IMR-90 (cell line): ENCODE measurements around the gene FCHSD2. TPM values are rescaled to one million over a fixed set of nuclear protein-coding genes. Genes with fewer than 3 reads are reported as not detected.

Experiments
- ATAC-seq: fragments of 200-7000 bp; cut with Tn5 transposase; 2 replicates; pipeline ENCODE4 v1.9.1; 2020; ENCODE audit warnings: low read depth, mild to moderate bottlenecking, moderate library complexity
- BruUV-seq: library from RNA; stranded (reverse); fragments of 400-500 nt; replicated peaks from 2 replicates; lab custom pipeline; 2021; lab: Mats Ljungman, UMichigan
- CTCF ChIA-PET: fragments of 300-600 bp; formaldehyde crosslinking; extraction: SDS; loops from one replicate; lab custom pipeline; 2021; ENCODE audit warnings: antibody characterized with exemption; lab: Yijun Ruan, JAX
- POLR2A ChIA-PET: fragments of 300-600 bp; sonication (Branson Sonifier 250); formaldehyde crosslinking; loops from one replicate; lab custom pipeline; 2022; ENCODE audit warnings: antibody characterized with exemption; ENCODE audit not compliant: unreplicated experiment; lab: Charles Lee
- DNase-seq: peaks from one replicate; pipeline ENCODE4 v3.0.0; 2013
- H2AFZ ChIP-seq: replicated peaks from 2 replicates; pipeline ENCODE3; 2013; ENCODE audit warnings: low read length, mild to moderate bottlenecking; ENCODE audit not compliant: poor library complexity
- H2AK5ac ChIP-seq: 2 replicates; pipeline ENCODE4 v1.6.1; 2013; ENCODE audit warnings: low read depth, low read length, inconsistent platforms
- H2AK9ac ChIP-seq: replicated peaks from 2 replicates; pipeline ENCODE3; 2013; ENCODE audit warnings: mild to moderate bottlenecking, low read depth, low read length, moderate library complexity; ENCODE audit not compliant: poor library complexity
- H2BK120ac ChIP-seq: 2 replicates; pipeline ENCODE4 v1.6.1; 2013; ENCODE audit warnings: low read depth, low read length, inconsistent platforms
- H2BK15ac ChIP-seq: 3 replicates; pipeline ENCODE4 v1.6.1; 2013; ENCODE audit warnings: low read depth, low read length, inconsistent platforms
- H2BK20ac ChIP-seq: 2 replicates; pipeline ENCODE4 v1.6.1; 2013; ENCODE audit warnings: low read depth, mild to moderate bottlenecking, inconsistent platforms, low read length, moderate library complexity
- H2BK5ac ChIP-seq: 2 replicates; pipeline ENCODE4 v1.6.1; 2013; ENCODE audit warnings: mild to moderate bottlenecking, low read depth, low read length, inconsistent platforms; ENCODE audit not compliant: poor library complexity, severe bottlenecking
- H3K14ac ChIP-seq: replicated peaks from 2 replicates; pipeline ENCODE4 v1.6.1; 2013; ENCODE audit warnings: low read depth, low read length, inconsistent platforms
- H3K18ac ChIP-seq: 2 replicates; pipeline ENCODE4 v1.6.1; 2013; ENCODE audit warnings: low read depth, low read length, control low read depth
- H3K23ac ChIP-seq: 2 replicates; pipeline ENCODE4 v1.6.1; 2013; ENCODE audit warnings: low read depth, low read length, inconsistent platforms
- H3K27ac ChIP-seq: 2 replicates; pipeline ENCODE4 v1.5.1; 2013; ENCODE audit warnings: mild to moderate bottlenecking, control low read depth, low read length; ENCODE audit not compliant: insufficient read depth
- H3K27me3 ChIP-seq: 2 replicates; pipeline ENCODE4 v1.6.1; 2013; ENCODE audit warnings: low read length; ENCODE audit not compliant: control insufficient read depth, insufficient read depth
- H3K36me3 ChIP-seq: 2 replicates; pipeline ENCODE4 v1.6.1; 2013; ENCODE audit warnings: low read length, mixed read lengths; ENCODE audit not compliant: control insufficient read depth, insufficient read depth
- H3K4ac ChIP-seq: 2 replicates; pipeline ENCODE4 v1.6.1; 2013; ENCODE audit warnings: low read depth, low read length, inconsistent platforms
- H3K4me1 ChIP-seq: 2 replicates; pipeline ENCODE4 v1.6.1; 2013; ENCODE audit warnings: low read length, mixed read lengths; ENCODE audit not compliant: control insufficient read depth, insufficient read depth
- H3K4me2 ChIP-seq: 2 replicates; pipeline ENCODE4 v1.6.1; 2013; ENCODE audit warnings: low read depth, mild to moderate bottlenecking, control low read depth, low read length, moderate library complexity
- H3K4me3 ChIP-seq: 2 replicates; pipeline ENCODE4 v1.5.1; 2013; ENCODE audit warnings: low read depth, mild to moderate bottlenecking, control low read depth, low read length, moderate library complexity; ENCODE audit not compliant: insufficient read depth
- H3K56ac ChIP-seq: 2 replicates; pipeline ENCODE4 v1.6.1; 2013; ENCODE audit warnings: low read length, inconsistent platforms; ENCODE audit not compliant: insufficient read depth; ENCODE audit errors: extremely low read depth
- H3K79me1 ChIP-seq, 2 experiments: 2 replicates each; pipeline ENCODE4 v1.6.1; 2013; ENCODE audit warnings: low read length in 2 of 2, inconsistent platforms in 1 of 2, low read depth in 1 of 2
- H3K9ac ChIP-seq: 2 replicates; pipeline ENCODE4 v1.6.1; 2013; ENCODE audit warnings: low read depth, low read length, control low read depth
- H3K9me1 ChIP-seq: 2 replicates; pipeline ENCODE4 v1.6.1; 2013; ENCODE audit warnings: low read length, inconsistent platforms; ENCODE audit not compliant: insufficient read depth
- H3K9me3 ChIP-seq: 2 replicates; pipeline ENCODE4 v1.6.1; 2013; ENCODE audit warnings: low read length; ENCODE audit not compliant: control insufficient read depth, insufficient read depth
- H4K20me1 ChIP-seq: 2 replicates; pipeline ENCODE4 v1.6.1; 2013; ENCODE audit warnings: low read length, inconsistent platforms; ENCODE audit not compliant: insufficient read depth
- H4K5ac ChIP-seq: 2 replicates; pipeline ENCODE4 v1.6.1; 2013; ENCODE audit warnings: mild to moderate bottlenecking, low read depth, low read length, control low read depth
- H4K8ac ChIP-seq, 2 experiments: 2 replicates each; pipeline ENCODE4 v1.6.1; 2013; ENCODE audit warnings: low read depth in 2 of 2, low read length in 2 of 2, control low read depth in 1 of 2, inconsistent platforms in 1 of 2
- H4K91ac ChIP-seq: 2 replicates; pipeline ENCODE4 v1.6.1; 2013; ENCODE audit warnings: low read depth, low read length, inconsistent platforms; ENCODE audit not compliant: insufficient read depth
- CHD1 ChIP-seq: IDR thresholded peaks from 2 replicates; pipeline ENCODE4 v1.6.1; 2012; ENCODE audit warnings: low read depth, low read length, improper control_type of control experiment
- MAFK ChIP-seq: IDR thresholded peaks from 2 replicates; pipeline ENCODE4 v1.6.1; 2012; ENCODE audit warnings: low read depth, low read length, improper control_type of control experiment
- SMC3 ChIP-seq: fragments of 150-350 bp; IDR thresholded peaks from 2 replicates; pipeline ENCODE4 v1.6.1; 2016; ENCODE audit warnings: low read depth, mild to moderate bottlenecking, antibody characterized with exemption, low read length, moderate library complexity
- WGBS, 2 experiments: methylation state at CpG; one replicate each; pipeline versions ENCODE4 v1.1.5 to v1.1.7; 2013; ENCODE audit warnings: missing lambda C conversion rate in 2 of 2; ENCODE audit not compliant: insufficient read length in 1 of 2; ENCODE audit errors: extremely low coverage in 2 of 2; 5-methylcytosine and 5-hydroxymethylcytosine counted together
- dilution Hi-C: fragments of 300-500 bp; cut with HindIII; formaldehyde crosslinking; loops from one replicate; pipeline ENCODE4 v1.14.3; 2018; ENCODE audit warnings: low sequenced_read_pairs; ENCODE audit not compliant: unreplicated experiment
- in situ Hi-C: fragments of 300-500 bp; cut with MboI; formaldehyde crosslinking; loops from 3 replicates; pipeline ENCODE4 v1.14.3; 2019; ENCODE audit warnings: low sequenced_read_pairs, inconsistent platforms, mixed read lengths
- intact Hi-C: fragments of 100-400 bp; cut with micrococcal nuclease; formaldehyde crosslinking; loops from 2 replicates; pipeline ENCODE4 v1.10.0; 2022
- polyA plus RNA-seq, 3 experiments: library from polyadenylated mRNA; depleted of rRNA; stranded (reverse); fragments of >200 nt; gene quantifications; 2 replicates each; pipeline ENCODE4 v1.2.3, GENCODE V29; 2012; ENCODE audit warnings: low replicate concordance in 1 of 3
- total RNA-seq: library from RNA; depleted of rRNA; stranded (reverse); fragments of >200 nt; gene quantifications from 2 replicates; pipeline ENCODE4 v1.2.3, GENCODE V29; 2012
- TF ChIP-seq, protein P1 (sequence below): fragments of 150-350 bp; IDR thresholded peaks from 2 replicates; pipeline ENCODE4 v1.6.1; 2017; ENCODE audit warnings: mild to moderate bottlenecking, antibody characterized with exemption, low read length, low read depth

FCHSD2 gene
- total and polyA plus RNA-seq, 2 of the 4 experiments (the other 2 are of a cell fraction) = 5.9 to 18.7 TPM

DNA sequence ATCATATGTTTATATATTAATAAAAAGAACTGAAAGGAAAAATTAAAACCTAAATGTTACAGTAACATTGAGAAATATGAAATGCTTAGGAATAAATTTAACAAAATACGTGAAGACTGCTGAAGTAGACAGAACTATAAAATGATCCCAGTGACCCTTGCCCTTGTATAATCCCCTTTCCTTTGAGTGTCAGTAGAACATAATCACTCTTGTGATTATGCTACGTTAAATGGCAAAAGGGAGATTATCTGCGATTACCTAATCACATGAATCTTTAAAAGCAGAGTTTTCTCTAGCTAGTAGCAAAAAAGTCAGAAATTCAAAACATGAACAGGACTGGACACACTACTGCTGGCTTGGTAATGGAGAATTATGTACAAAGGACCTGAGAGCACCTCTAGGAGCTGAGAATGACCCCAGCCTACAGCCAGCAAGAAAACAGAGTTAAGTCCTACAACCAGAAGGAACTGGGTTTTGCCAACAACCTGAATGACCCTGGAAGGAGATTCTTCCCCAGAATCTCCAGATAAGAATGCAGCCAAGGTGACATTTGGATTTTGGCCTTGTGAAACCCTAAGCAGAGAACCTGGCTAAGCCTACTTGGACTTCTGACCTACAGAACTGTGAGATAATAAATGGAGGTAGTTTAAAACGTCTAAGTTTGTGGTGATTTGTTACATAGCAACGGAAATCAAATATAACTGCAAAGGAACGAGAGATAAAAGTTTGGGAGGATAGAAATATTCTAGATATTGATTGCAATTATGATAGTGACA, 170.7 kb downstream of the FCHSD2 start:
- H3K79me1 ChIP-seq = peaks cover 18 to 41% of the 10 kb centered on the region in 2 experiments
- no peak overlapping the region for H2AK9ac ChIP-seq
- no peak for DNase-seq
- H3K56ac ChIP-seq = no peak overlapping the region
- H3K9me1 ChIP-seq = peaks cover 6% of the 10 kb centered on the region; the same call in 1 of the 2 replicates
- H2BK5ac ChIP-seq = no peak overlapping the region
- in situ Hi-C loops = no loop called here
- TF ChIP-seq, protein P1, sequence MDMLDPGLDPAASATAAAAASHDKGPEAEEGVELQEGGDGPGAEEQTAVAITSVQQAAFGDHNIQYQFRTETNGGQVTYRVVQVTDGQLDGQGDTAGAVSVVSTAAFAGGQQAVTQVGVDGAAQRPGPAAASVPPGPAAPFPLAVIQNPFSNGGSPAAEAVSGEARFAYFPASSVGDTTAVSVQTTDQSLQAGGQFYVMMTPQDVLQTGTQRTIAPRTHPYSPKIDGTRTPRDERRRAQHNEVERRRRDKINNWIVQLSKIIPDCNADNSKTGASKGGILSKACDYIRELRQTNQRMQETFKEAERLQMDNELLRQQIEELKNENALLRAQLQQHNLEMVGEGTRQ = no peak
- TF ChIP-seq SMC3 = no peak
- no peak for TF ChIP-seq MAFK
- TF ChIP-seq CHD1 = no peak
- no peak overlapping the region for H3K4me2 ChIP-seq
- ATAC-seq = no peak
- no peak overlapping the region for H2BK20ac ChIP-seq
- no peak overlapping the region for H3K4me3 ChIP-seq
- peak overlapping the region; percentile 30; the same call in 1 of the 2 replicates for H4K5ac ChIP-seq
- dilution Hi-C loops = no loop called here
- no peaks in the 10 kb centered on the region for H3K36me3 ChIP-seq
- no TSS peak for BruUV-seq
- no peak overlapping the region for H3K9ac ChIP-seq
- no peak overlapping the region for H4K91ac ChIP-seq
- H3K27me3 ChIP-seq = no peaks in the 10 kb centered on the region
- peak overlapping the region; percentile 64; the same call in 1 of the 2 replicates for H3K18ac ChIP-seq
- H3K4ac ChIP-seq = peak overlapping the region; percentile 2; the same call in 1 of the 2 replicates
- no peak overlapping the region for H2AFZ ChIP-seq
- H3K23ac ChIP-seq = no peak overlapping the region
- H4K20me1 ChIP-seq = peaks cover 9% of the 10 kb centered on the region
- peaks cover 13% of the 10 kb centered on the region for H3K4me1 ChIP-seq
- CTCF ChIA-PET = no interaction called here
- no peak overlapping the region for H3K14ac ChIP-seq
- H2BK120ac ChIP-seq = no peak overlapping the region
- POLR2A ChIA-PET = no interaction called here
- no peaks in the 10 kb centered on the region; the same call in 1 of the 2 replicates for H3K9me3 ChIP-seq
- no peak overlapping the region for H3K27ac ChIP-seq
- WGBS, 2 experiments = 49% methylated on average over 2 of the region's 6 CpGs; no CpG with 5 or more reads in 1 of the 2 experiments
- intact Hi-C loops = no loop called here
- H4K8ac ChIP-seq = no peak overlapping the region
- H2BK15ac ChIP-seq = no peak overlapping the region
- no peak overlapping the region for H2AK5ac ChIP-seq
